ENCODE results near the gene NHERF1. TPM values are rescaled to one million over a fixed set of nuclear protein-coding genes. Genes with fewer than 3 reads are reported as not detected.

Gene NHERF1
- total RNA-seq, 5 donors from 2014 or later (not counting 1 experiment from before 2014, with no cell fraction given): 104 to 260 (median 223) TPM

DNA sequence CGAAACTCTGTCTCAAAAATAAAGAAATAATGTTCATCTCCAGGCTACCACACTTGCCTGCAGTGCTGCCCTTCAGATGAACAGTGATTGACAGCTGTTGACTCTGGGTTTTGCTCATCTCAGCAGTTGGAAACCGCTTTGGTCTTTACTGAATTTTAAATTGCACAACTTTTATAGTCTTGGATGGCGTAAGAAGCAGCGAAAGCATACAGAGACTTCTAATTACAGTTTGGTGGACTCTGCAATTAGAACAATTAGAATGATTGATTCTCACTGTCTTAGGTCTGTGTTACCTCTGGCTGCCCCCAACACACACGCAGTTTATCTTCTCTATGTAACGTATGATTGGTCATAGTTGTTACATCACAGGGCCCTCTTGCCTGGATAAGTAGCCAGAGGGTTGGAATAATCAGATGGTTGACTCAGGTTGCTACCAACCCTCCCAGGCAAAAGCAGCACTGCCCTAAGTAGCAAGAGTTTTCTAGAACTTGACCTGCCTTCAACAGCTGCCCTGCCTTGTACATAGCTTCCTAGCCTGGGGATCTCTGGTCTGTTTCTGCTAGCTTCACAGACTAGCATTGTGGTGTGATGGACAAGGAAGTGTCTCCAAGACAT, 29.6 kb downstream of the NHERF1 start:
- Histone ChIP-seq H3K9me3 (no peaks in the 10 kb centered on the region), H3K4me3 (ENCODE audit: control insufficient read depth in 1 of 2, extremely low read depth in 1 of 2, low read length in 1 of 2) (no peak overlapping the region), H3K27ac (ENCODE audit: low read length) (no peak overlapping the region), H3K27me3 (replicated peaks in 1 of 2; ENCODE audit: control insufficient read depth in 2 of 2, extremely low read depth in 1 of 2, insufficient read depth in 2 of 2, low read length in 1 of 2) (no peaks in the 10 kb centered on the region), H3K36me3 (ENCODE audit: control insufficient read depth in 2 of 2, extremely low read depth in 1 of 2, insufficient read depth in 1 of 2, low read length in 1 of 2) (peaks cover 11 to 14% of the 10 kb centered on the region in 2 donors), H3K4me1 (ENCODE audit: control insufficient read depth in 1 of 2, extremely low read depth in 1 of 2, insufficient read depth in 2 of 2, low read length in 2 of 2) (peaks cover 32 to 81% of the 10 kb centered on the region in 2 experiments)
- Mint-ChIP-seq H3K4me1 (peaks cover 60 to 79% (median 76%) of the 10 kb centered on the region in 3 donors), H3K36me3 (peaks cover 14% of the 10 kb centered on the region), H3K27me3 (no peaks in the 10 kb centered on the region), H3K27ac (peak overlapping the region; percentile 73 to 81), H3K9me3 (no peaks in the 10 kb centered on the region), H3K4me3 (peak overlapping the region; percentile 41 to 98 (median 51))
- ChIA-PET CTCF (interaction anchor here in 1 of 2 donors (0.7 to 0.9 kb wide), 2 partner anchors 33 to 40 kb away, joined by 3 to 4 read pairs; no protein-coding TSS in a partner anchor), POLR2A (no interaction called here)
- no peak for DNase-seq
- 93% methylated on average over 5 of the region's 6 CpGs for WGBS (ENCODE audit: insufficient coverage)
- ATAC-seq (replicated peaks in 1 of 4): no peak

GRCh38 chr17:74778960-74779359, 30.5 kb downstream of the NHERF1 start:
- no peaks in the 10 kb centered on the region for H3K9me3 Mint-ChIP-seq
- Histone ChIP-seq H3K36me3 (ENCODE audit: control insufficient read depth in 2 of 2, extremely low read depth in 1 of 2, insufficient read depth in 1 of 2, low read length in 1 of 2) (peaks cover 6% of the 10 kb centered on the region in 2 donors), H3K27me3 (replicated peaks in 1 of 2; ENCODE audit: control insufficient read depth in 2 of 2, extremely low read depth in 1 of 2, insufficient read depth in 2 of 2, low read length in 1 of 2) (no peaks in the 10 kb centered on the region), H3K27ac (ENCODE audit: low read length) (peak overlapping the region; percentile 67), H3K4me3 (ENCODE audit: control insufficient read depth in 1 of 2, extremely low read depth in 1 of 2, low read length in 1 of 2) (no peak overlapping the region), H3K4me1 (ENCODE audit: control insufficient read depth in 1 of 2, extremely low read depth in 1 of 2, insufficient read depth in 2 of 2, low read length in 2 of 2) (peaks cover 32 to 77% of the 10 kb centered on the region in 2 experiments), H3K9me3 (no peaks in the 10 kb centered on the region)
- peak overlapping the region in 1 of 3 donors; percentile 35 for H3K4me3 Mint-ChIP-seq
- H3K27ac Mint-ChIP-seq: peak overlapping the region; percentile 94 to 99
- H3K27me3 Mint-ChIP-seq: no peaks in the 10 kb centered on the region
- WGBS (ENCODE audit: insufficient coverage): 80% methylated on average over 2 of the region's 5 CpGs
- CTCF ChIA-PET: interaction anchor here (0.6 to 1.6 kb wide), 6 partner anchors 12 to 409 kb away, joined by 3 to 14 read pairs (median 6); no protein-coding TSS in a partner anchor
- DNase-seq (no peak), ATAC-seq (replicated peaks in 1 of 4) (no peak)
- H3K4me1 Mint-ChIP-seq: peaks cover 59 to 75% (median 69%) of the 10 kb centered on the region in 3 donors
- peaks cover 9% of the 10 kb centered on the region for H3K36me3 Mint-ChIP-seq
- POLR2A ChIA-PET: interaction anchor here (0.6 kb wide), 2 partner anchors 31 to 494 kb away, joined by 4 to 7 read pairs; no protein-coding TSS in a partner anchor

DNA sequence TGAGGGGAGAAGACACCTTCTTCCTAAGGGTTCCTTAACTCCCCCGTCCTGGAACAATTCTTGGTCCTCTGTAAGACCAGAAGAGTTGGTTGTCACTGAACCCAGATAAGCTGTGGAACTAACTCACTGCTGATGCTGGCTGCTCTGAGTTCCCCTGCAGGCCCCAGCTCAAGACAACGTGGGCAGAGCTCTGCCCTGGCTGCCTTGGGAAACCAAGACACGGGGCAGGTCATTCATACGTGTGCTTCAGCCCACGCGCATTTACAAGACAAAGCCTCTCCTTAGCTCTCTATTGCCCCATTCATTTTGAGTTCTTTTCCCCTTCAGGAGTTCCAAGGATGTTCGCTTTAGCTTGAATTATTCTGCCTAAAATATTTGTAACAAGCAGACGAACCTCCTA, 31.1 kb downstream of the NHERF1 start:
- H3K4me3 ChIP-seq (ENCODE audit: control insufficient read depth in 1 of 2, extremely low read depth in 1 of 2, low read length in 1 of 2): peak overlapping the region in 1 of 2 donors; percentile 17
- no peaks in the 10 kb centered on the region for H3K9me3 Mint-ChIP-seq
- H3K27me3 Mint-ChIP-seq: no peaks in the 10 kb centered on the region
- ChIA-PET CTCF (interaction anchor here (0.6 to 1.6 kb wide), 8 partner anchors 12 to 122 kb away, joined by 3 to 14 read pairs (median 4); no protein-coding TSS in a partner anchor), POLR2A (interaction anchor here in 1 of 2 donors (0.6 kb wide), 1 partner anchor 32 kb away, joined by 7 read pairs; no protein-coding TSS in a partner anchor)
- H3K9me3 ChIP-seq: no peaks in the 10 kb centered on the region
- peaks cover 13% of the 10 kb centered on the region for H3K36me3 Mint-ChIP-seq
- DNase-seq (no peak), ATAC-seq (replicated peaks in 1 of 4) (no peak)
- peak overlapping the region; percentile 67 for H3K27ac ChIP-seq (ENCODE audit: low read length)
- H3K27me3 ChIP-seq (replicated peaks in 1 of 2; ENCODE audit: control insufficient read depth in 2 of 2, extremely low read depth in 1 of 2, insufficient read depth in 2 of 2, low read length in 1 of 2): no peaks in the 10 kb centered on the region
- peaks cover 5 to 6% of the 10 kb centered on the region in 2 donors for H3K36me3 ChIP-seq (ENCODE audit: control insufficient read depth in 2 of 2, extremely low read depth in 1 of 2, insufficient read depth in 1 of 2, low read length in 1 of 2)
- 47% methylated on average over 6 of the region's 8 CpGs for WGBS (ENCODE audit: insufficient coverage)
- H3K27ac Mint-ChIP-seq: peak overlapping the region; percentile 94 to 99
- H3K4me1 Mint-ChIP-seq: peaks cover 64 to 78% (median 72%) of the 10 kb centered on the region in 3 donors
- H3K4me3 Mint-ChIP-seq: peak overlapping the region; percentile 37 to 65 (median 55)
- H3K4me1 ChIP-seq (ENCODE audit: control insufficient read depth in 1 of 2, extremely low read depth in 1 of 2, insufficient read depth in 2 of 2, low read length in 2 of 2): peaks cover 32 to 81% of the 10 kb centered on the region in 2 experiments

GRCh38 chr17:74779948-74780400, 31.5 kb downstream of the NHERF1 start:
- Histone ChIP-seq H3K27ac (ENCODE audit: low read length) (peak overlapping the region; percentile 67), H3K27me3 (replicated peaks in 1 of 2; ENCODE audit: control insufficient read depth in 2 of 2, extremely low read depth in 1 of 2, insufficient read depth in 2 of 2, low read length in 1 of 2) (no peaks in the 10 kb centered on the region), H3K36me3 (ENCODE audit: control insufficient read depth in 2 of 2, extremely low read depth in 1 of 2, insufficient read depth in 1 of 2, low read length in 1 of 2) (peaks cover 5 to 8% of the 10 kb centered on the region in 2 donors), H3K9me3 (no peaks in the 10 kb centered on the region), H3K4me3 (ENCODE audit: control insufficient read depth in 1 of 2, extremely low read depth in 1 of 2, low read length in 1 of 2) (no peak overlapping the region), H3K4me1 (ENCODE audit: control insufficient read depth in 1 of 2, extremely low read depth in 1 of 2, insufficient read depth in 2 of 2, low read length in 2 of 2) (peaks cover 32 to 81% of the 10 kb centered on the region in 2 experiments)
- WGBS (ENCODE audit: insufficient coverage): 23% methylated on average over 10 of the region's 11 CpGs
- H3K27ac Mint-ChIP-seq: peak overlapping the region; percentile 94 to 99
- POLR2A ChIA-PET: no interaction called here
- CTCF ChIA-PET: interaction anchor here in 1 of 2 donors (0.6 to 1.6 kb wide), 7 partner anchors 11 to 123 kb away, joined by 3 to 5 read pairs (median 4); no protein-coding TSS in a partner anchor
- no peaks in the 10 kb centered on the region for H3K9me3 Mint-ChIP-seq
- DNase-seq (peak; percentile 46 to 82 (median 67)), ATAC-seq (replicated peaks in 1 of 4) (peak; percentile 69 to 79 (median 74))
- peaks cover 69 to 82% (median 77%) of the 10 kb centered on the region in 3 donors for H3K4me1 Mint-ChIP-seq
- H3K36me3 Mint-ChIP-seq: peaks cover 16% of the 10 kb centered on the region
- H3K27me3 Mint-ChIP-seq: no peaks in the 10 kb centered on the region
- H3K4me3 Mint-ChIP-seq: peak overlapping the region; percentile 37 to 65 (median 55)

DNA sequence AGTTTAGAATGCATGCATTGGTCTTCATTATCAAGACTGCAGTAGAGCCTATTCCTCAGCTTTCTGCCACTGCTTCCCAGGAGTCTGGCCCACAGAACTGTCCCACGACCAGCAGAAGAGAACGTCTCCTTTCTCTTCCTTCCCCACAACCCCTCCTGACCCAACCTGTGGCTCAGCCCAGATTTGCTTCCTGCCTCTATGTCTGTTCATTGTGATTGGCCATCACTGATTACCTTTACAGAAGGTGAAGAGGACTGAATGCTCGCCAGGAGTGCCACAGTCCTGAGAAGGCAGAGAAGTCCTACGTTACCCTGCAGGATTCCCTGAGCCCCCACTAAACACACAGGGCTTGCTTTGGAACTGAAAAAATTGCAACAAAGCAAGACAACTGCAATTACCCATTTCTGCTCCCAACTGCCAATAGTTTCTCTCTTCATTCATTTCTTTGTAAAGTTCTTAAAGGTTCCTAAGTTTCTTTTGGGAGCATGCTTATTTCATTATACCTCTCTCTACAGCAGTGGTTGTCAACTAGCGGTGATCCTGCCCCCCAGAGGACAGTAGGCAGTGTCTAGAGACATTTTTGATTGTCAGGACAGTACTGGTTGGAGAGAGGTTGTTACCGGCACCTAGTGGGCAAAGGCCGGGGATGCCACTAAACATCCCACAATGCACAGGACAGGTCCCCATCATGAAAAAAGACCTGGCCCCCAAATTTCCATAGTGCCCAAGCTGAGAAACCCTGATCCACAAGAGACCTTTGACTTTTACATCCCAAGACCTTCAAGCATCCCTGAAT, 32.2 kb downstream of the NHERF1 start:
- peaks cover 16% of the 10 kb centered on the region for H3K36me3 Mint-ChIP-seq

DNA sequence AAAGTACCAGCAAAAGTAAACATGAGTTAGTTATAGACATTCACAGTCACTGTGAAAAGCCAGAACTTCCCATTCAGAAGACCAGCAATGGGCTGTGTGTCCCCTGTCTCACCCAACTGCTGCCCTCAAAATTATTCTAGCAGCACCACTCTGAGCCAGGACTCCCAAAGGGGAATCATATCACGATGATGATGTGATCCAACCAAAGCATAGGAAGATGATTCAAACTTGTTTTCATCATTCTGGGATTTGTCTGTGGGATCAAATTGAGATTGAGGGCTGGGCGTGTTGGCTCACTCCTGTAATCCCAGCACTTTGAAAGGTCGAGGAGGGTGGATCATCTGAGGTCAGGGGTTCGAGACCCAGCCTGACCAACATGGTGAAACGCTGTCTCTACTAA, 34.1 kb downstream of the NHERF1 start:
- H3K9me3 Mint-ChIP-seq: no peaks in the 10 kb centered on the region
- Histone ChIP-seq H3K27me3 (replicated peaks in 1 of 2; ENCODE audit: control insufficient read depth in 2 of 2, extremely low read depth in 1 of 2, insufficient read depth in 2 of 2, low read length in 1 of 2) (no peaks in the 10 kb centered on the region), H3K9me3 (no peaks in the 10 kb centered on the region), H3K4me3 (ENCODE audit: control insufficient read depth in 1 of 2, extremely low read depth in 1 of 2, low read length in 1 of 2) (no peak overlapping the region), H3K36me3 (ENCODE audit: control insufficient read depth in 2 of 2, extremely low read depth in 1 of 2, insufficient read depth in 1 of 2, low read length in 1 of 2) (peaks cover 5 to 20% of the 10 kb centered on the region in 2 donors), H3K27ac (ENCODE audit: low read length) (peak overlapping the region; percentile 3), H3K4me1 (ENCODE audit: control insufficient read depth in 1 of 2, extremely low read depth in 1 of 2, insufficient read depth in 2 of 2, low read length in 2 of 2) (peaks cover 44 to 82% of the 10 kb centered on the region in 2 experiments)
- peaks cover 21% of the 10 kb centered on the region for H3K36me3 Mint-ChIP-seq
- 88% methylated on average over 5 of the region's 5 CpGs for WGBS (ENCODE audit: insufficient coverage)
- H3K4me1 Mint-ChIP-seq: peaks cover 70 to 81% (median 75%) of the 10 kb centered on the region in 3 donors
- H3K27me3 Mint-ChIP-seq: no peaks in the 10 kb centered on the region
- H3K27ac Mint-ChIP-seq: peak overlapping the region; percentile 94 to 99
- POLR2A ChIA-PET: no interaction called here
- H3K4me3 Mint-ChIP-seq: no peak overlapping the region
- CTCF ChIA-PET: interaction anchor here in 1 of 2 donors (1.8 kb wide), 1 partner anchor 9 kb away, joined by 5 read pairs; no protein-coding TSS in a partner anchor
- DNase-seq: no peak
- ATAC-seq (replicated peaks in 1 of 4): no peak

More for the DNA sequence above, 32.2 kb downstream of the NHERF1 start:
- peaks cover 68 to 84% (median 77%) of the 10 kb centered on the region in 3 donors for H3K4me1 Mint-ChIP-seq
- peak overlapping the region; percentile 94 to 99 for H3K27ac Mint-ChIP-seq
- peak overlapping the region in 2 of 3 donors; percentile 55 to 65 for H3K4me3 Mint-ChIP-seq
- H3K9me3 Mint-ChIP-seq: no peaks in the 10 kb centered on the region
- Histone ChIP-seq H3K4me1 (ENCODE audit: control insufficient read depth in 1 of 2, extremely low read depth in 1 of 2, insufficient read depth in 2 of 2, low read length in 2 of 2) (peaks cover 37 to 81% of the 10 kb centered on the region in 2 experiments), H3K36me3 (ENCODE audit: control insufficient read depth in 2 of 2, extremely low read depth in 1 of 2, insufficient read depth in 1 of 2, low read length in 1 of 2) (peaks cover 5 to 11% of the 10 kb centered on the region in 2 donors), H3K27me3 (replicated peaks in 1 of 2; ENCODE audit: control insufficient read depth in 2 of 2, extremely low read depth in 1 of 2, insufficient read depth in 2 of 2, low read length in 1 of 2) (no peaks in the 10 kb centered on the region), H3K9me3 (no peaks in the 10 kb centered on the region), H3K27ac (ENCODE audit: low read length) (peak overlapping the region; percentile 67), H3K4me3 (ENCODE audit: control insufficient read depth in 1 of 2, extremely low read depth in 1 of 2, low read length in 1 of 2) (no peak overlapping the region)
- POLR2A ChIA-PET: no interaction called here
- no peaks in the 10 kb centered on the region for H3K27me3 Mint-ChIP-seq
- WGBS (ENCODE audit: insufficient coverage): 24% methylated on average over 3 of the region's 7 CpGs
- CTCF ChIA-PET: interaction anchor here in 1 of 2 donors (0.9 to 1.8 kb wide), 5 partner anchors 11 to 36 kb away, joined by 3 to 5 read pairs (median 5); no protein-coding TSS in a partner anchor
- ATAC-seq (replicated peaks in 1 of 4) (no peak), DNase-seq (peak in 16 of 35 experiments; percentile 13 to 60 (median 23))
